WTC11 (cell line): ENCODE measurements around the gene AMER2. TPM values are rescaled to one million over a fixed set of nuclear protein-coding genes. Genes with fewer than 3 reads are reported as not detected.

Source experiments
- ATAC-seq: fragments of 200-7000 bp; cut with Tn5 transposase; 2 replicates; pipeline ENCODE4 v1.10.0; 2021; ENCODE audit warnings: mild to moderate bottlenecking, moderate library complexity
- CTCF ChIA-PET: fragments of 300-600 bp; sonication (Branson Sonifier 250); formaldehyde crosslinking; loops from one replicate; lab custom pipeline; 2021; ENCODE audit warnings: antibody characterized with exemption; lab: Charles Lee
- POLR2A ChIA-PET: fragments of 350-600 bp; sonication (Branson Sonifier 250); formaldehyde crosslinking; loops from one replicate; lab custom pipeline; 2021; ENCODE audit warnings: antibody characterized with exemption; lab: Charles Lee
- DNase-seq: peaks from one replicate; pipeline ENCODE4 v3.0.0; 2021; ENCODE audit warnings: low spot score
- H3K27ac Mint-ChIP-seq: 2 replicates; pipeline ENCODE4 v1.8.0; 2021; ENCODE audit warnings: mixed read lengths
- H3K27me3 Mint-ChIP-seq: 2 replicates; pipeline ENCODE4 v1.8.0; 2021; ENCODE audit warnings: low read depth, mild to moderate bottlenecking, moderate library complexity, mixed read lengths
- H3K36me3 Mint-ChIP-seq: 2 replicates; pipeline ENCODE4 v1.8.0; 2021; ENCODE audit warnings: mixed read lengths
- H3K4me1 Mint-ChIP-seq: 2 replicates; pipeline ENCODE4 v1.8.0; 2022; ENCODE audit warnings: mixed read lengths
- H3K4me3 Mint-ChIP-seq: 2 replicates; pipeline ENCODE4 v1.8.0; 2021; ENCODE audit warnings: mild to moderate bottlenecking, moderate library complexity, mixed read lengths
- H3K9me3 Mint-ChIP-seq: 2 replicates; pipeline ENCODE4 v1.8.0; 2021; ENCODE audit warnings: mixed read lengths
- ATF3 ChIP-seq: sonication (generic); formaldehyde crosslinking; conservative IDR thresholded peaks from 2 replicates; pipeline ENCODE4 v1.8.1; 2022; ENCODE audit warnings: mild to moderate bottlenecking, missing genetic modification reagents
- ATF6 ChIP-seq: sonication (generic); formaldehyde crosslinking; IDR thresholded peaks from 2 replicates; pipeline ENCODE4 v1.8.1; 2023; ENCODE audit warnings: mild to moderate bottlenecking, missing genetic modification reagents
- ESRRA ChIP-seq: sonication (generic); formaldehyde crosslinking; IDR thresholded peaks from 2 replicates; pipeline ENCODE4 v1.8.1; 2022; ENCODE audit warnings: mild to moderate bottlenecking, missing genetic modification reagents, borderline replicate concordance
- GABPB1 ChIP-seq: sonication (generic); formaldehyde crosslinking; IDR thresholded peaks from 2 replicates; pipeline ENCODE4 v1.8.1; 2023; ENCODE audit warnings: mild to moderate bottlenecking, missing genetic modification reagents
- GTF2I ChIP-seq: fragments of 250-450 bp; sonication (Bioruptor Pico); conservative IDR thresholded peaks from 2 replicates; pipeline ENCODE4 v1.4.0; 2021; ENCODE audit warnings: mild to moderate bottlenecking
- HMGA2 ChIP-seq: fragments of 250-450 bp; sonication (Bioruptor Pico); IDR thresholded peaks from 2 replicates; pipeline ENCODE4 v1.4.0; 2021; ENCODE audit warnings: mild to moderate bottlenecking, moderate library complexity
- JAZF1 ChIP-seq: fragments of 250-450 bp; sonication (Bioruptor Pico); IDR thresholded peaks from 2 replicates; pipeline ENCODE4 v1.9.0; 2021; ENCODE audit warnings: moderate library complexity, mild to moderate bottlenecking, inconsistent platforms
- JUN ChIP-seq: sonication (generic); formaldehyde crosslinking; IDR thresholded peaks from 2 replicates; pipeline ENCODE4 v1.8.0; 2023; ENCODE audit warnings: mild to moderate bottlenecking, missing genetic modification reagents
- NFYB ChIP-seq: sonication (generic); formaldehyde crosslinking; conservative IDR thresholded peaks from 2 replicates; pipeline ENCODE4 v1.8.0; 2022; ENCODE audit warnings: low read depth, missing genetic modification reagents
- TEAD4 ChIP-seq: sonication (generic); formaldehyde crosslinking; IDR thresholded peaks from 2 replicates; pipeline ENCODE4 v1.8.0; 2022; ENCODE audit warnings: mild to moderate bottlenecking, missing genetic modification reagents
- ZNF281 ChIP-seq: sonication (generic); formaldehyde crosslinking; IDR thresholded peaks from 2 replicates; pipeline ENCODE4 v1.8.0; 2023; ENCODE audit warnings: mild to moderate bottlenecking, missing genetic modification reagents
- ZNF416 ChIP-seq: fragments of 250-450 bp; sonication (Bioruptor Pico); IDR thresholded peaks from 2 replicates; pipeline ENCODE4 v1.9.0; 2021; ENCODE audit warnings: mild to moderate bottlenecking, inconsistent platforms
- ZNF423 ChIP-seq: fragments of 250-450 bp; sonication (Bioruptor Pico); IDR thresholded peaks from 2 replicates; pipeline ENCODE4 v2.1.2; 2022; ENCODE audit warnings: mild to moderate bottlenecking, moderate library complexity
- total RNA-seq: library from RNA; stranded (reverse); gene quantifications from 3 replicates; pipeline ENCODE4 v1.2.3, GENCODE V29; 2021
- TF ChIP-seq, protein P1 (sequence below): fragments of 250-450 bp; sonication (Bioruptor Pico); IDR thresholded peaks from 2 replicates; pipeline ENCODE4 v1.9.0; 2021; ENCODE audit warnings: mild to moderate bottlenecking, borderline replicate concordance
- TF ChIP-seq, protein P2 (sequence below): sonication (generic); formaldehyde crosslinking; IDR thresholded peaks from 2 replicates; pipeline ENCODE4 v1.8.0; 2022; ENCODE audit warnings: missing genetic modification reagents

The AMER2 gene
- total RNA-seq, 1 experiment from 2014 or later: 0.48 TPM

DNA sequence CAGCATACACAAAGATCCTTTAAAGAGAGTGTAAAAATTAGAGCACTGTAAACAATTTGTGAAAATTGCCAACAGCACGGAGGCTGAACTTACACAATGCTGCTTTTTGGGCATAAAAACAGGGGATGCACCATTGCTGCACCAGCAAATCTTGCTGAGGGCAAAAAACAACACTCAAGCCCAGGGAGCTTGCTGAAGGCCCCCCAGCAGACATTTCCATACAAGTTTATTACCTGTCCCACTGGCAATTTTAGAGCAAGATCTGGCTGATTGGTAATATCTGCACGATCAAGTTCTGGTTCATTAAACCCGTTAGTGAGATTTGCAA lies 34.3 kb downstream of the AMER2 start (continued):
- TF ChIP-seq, protein P1, sequence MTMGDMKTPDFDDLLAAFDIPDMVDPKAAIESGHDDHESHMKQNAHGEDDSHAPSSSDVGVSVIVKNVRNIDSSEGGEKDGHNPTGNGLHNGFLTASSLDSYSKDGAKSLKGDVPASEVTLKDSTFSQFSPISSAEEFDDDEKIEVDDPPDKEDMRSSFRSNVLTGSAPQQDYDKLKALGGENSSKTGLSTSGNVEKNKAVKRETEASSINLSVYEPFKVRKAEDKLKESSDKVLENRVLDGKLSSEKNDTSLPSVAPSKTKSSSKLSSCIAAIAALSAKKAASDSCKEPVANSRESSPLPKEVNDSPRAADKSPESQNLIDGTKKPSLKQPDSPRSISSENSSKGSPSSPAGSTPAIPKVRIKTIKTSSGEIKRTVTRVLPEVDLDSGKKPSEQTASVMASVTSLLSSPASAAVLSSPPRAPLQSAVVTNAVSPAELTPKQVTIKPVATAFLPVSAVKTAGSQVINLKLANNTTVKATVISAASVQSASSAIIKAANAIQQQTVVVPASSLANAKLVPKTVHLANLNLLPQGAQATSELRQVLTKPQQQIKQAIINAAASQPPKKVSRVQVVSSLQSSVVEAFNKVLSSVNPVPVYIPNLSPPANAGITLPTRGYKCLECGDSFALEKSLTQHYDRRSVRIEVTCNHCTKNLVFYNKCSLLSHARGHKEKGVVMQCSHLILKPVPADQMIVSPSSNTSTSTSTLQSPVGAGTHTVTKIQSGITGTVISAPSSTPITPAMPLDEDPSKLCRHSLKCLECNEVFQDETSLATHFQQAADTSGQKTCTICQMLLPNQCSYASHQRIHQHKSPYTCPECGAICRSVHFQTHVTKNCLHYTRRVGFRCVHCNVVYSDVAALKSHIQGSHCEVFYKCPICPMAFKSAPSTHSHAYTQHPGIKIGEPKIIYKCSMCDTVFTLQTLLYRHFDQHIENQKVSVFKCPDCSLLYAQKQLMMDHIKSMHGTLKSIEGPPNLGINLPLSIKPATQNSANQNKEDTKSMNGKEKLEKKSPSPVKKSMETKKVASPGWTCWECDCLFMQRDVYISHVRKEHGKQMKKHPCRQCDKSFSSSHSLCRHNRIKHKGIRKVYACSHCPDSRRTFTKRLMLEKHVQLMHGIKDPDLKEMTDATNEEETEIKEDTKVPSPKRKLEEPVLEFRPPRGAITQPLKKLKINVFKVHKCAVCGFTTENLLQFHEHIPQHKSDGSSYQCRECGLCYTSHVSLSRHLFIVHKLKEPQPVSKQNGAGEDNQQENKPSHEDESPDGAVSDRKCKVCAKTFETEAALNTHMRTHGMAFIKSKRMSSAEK (CRISPR knock-in tag): no peak
- TF ChIP-seq TEAD4 (CRISPR knock-in tag) (no peak), ATF6 (CRISPR knock-in tag) (no peak), GTF2I (no peak), ESRRA (no peak), GABPB1 (CRISPR knock-in tag) (no peak), ZNF416 (CRISPR knock-in tag) (no peak)
- TF ChIP-seq, protein P2, sequence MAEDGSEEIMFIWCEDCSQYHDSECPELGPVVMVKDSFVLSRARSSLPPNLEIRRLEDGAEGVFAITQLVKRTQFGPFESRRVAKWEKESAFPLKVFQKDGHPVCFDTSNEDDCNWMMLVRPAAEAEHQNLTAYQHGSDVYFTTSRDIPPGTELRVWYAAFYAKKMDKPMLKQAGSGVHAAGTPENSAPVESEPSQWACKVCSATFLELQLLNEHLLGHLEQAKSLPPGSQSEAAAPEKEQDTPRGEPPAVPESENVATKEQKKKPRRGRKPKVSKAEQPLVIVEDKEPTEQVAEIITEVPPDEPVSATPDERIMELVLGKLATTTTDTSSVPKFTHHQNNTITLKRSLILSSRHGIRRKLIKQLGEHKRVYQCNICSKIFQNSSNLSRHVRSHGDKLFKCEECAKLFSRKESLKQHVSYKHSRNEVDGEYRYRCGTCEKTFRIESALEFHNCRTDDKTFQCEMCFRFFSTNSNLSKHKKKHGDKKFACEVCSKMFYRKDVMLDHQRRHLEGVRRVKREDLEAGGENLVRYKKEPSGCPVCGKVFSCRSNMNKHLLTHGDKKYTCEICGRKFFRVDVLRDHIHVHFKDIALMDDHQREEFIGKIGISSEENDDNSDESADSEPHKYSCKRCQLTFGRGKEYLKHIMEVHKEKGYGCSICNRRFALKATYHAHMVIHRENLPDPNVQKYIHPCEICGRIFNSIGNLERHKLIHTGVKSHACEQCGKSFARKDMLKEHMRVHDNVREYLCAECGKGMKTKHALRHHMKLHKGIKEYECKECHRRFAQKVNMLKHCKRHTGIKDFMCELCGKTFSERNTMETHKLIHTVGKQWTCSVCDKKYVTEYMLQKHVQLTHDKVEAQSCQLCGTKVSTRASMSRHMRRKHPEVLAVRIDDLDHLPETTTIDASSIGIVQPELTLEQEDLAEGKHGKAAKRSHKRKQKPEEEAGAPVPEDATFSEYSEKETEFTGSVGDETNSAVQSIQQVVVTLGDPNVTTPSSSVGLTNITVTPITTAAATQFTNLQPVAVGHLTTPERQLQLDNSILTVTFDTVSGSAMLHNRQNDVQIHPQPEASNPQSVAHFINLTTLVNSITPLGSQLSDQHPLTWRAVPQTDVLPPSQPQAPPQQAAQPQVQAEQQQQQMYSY (CRISPR knock-in tag): no peak
- TF ChIP-seq, all 79 proteins: peak for 0

DNA sequence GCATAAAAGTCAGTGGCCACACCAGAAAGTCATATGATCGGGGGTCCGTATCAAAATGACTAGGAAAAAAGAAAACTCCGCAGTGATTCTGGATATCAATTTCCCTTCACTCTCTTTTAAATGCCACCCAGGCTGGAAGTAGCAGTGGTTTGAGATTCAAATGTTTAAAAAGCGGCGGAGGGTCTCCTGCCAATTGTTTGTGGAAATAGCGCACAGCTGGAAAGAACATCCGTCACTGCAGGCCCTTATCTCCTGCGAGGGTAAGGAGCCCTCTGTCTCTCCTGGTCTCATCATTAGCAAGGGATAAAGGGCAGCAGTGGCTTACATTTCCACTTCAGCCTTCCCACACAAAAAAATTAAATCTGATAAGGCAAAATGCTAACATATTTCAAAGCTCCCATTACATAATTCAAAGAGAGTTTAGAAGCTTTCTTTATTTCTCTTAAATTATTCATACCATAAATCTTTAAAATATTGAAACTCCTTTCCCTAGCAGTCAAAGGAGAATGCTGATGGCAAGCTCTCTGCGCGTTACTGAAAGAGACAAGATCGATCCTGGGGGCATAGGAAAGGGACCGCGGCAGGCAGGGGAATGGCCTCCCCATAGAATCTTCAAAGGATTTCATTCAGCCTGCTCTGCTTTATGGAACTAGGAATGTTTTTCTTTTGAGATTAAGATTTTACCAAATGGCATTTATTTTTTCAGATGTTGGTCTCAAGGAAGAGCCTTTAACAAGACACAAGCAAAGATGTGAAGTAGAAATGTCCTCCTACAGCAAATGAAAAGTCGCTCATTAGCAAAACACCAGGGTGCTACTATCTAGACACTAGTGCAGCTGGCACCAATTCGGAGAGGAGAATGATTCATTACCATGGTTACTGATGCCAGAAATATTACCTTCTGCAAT lies 35.0 kb downstream of the AMER2 start:
- peak; percentile 71 for ATAC-seq
- TF ChIP-seq ATF3 (no peak), HMGA2 (CRISPR knock-in tag) (no peak), ZNF423 (CRISPR knock-in tag) (peak; percentile 38; the same call in 1 of the 2 replicates), JAZF1 (CRISPR knock-in tag) (no peak), ZNF281 (no peak), JUN (CRISPR knock-in tag) (no peak), NFYB (CRISPR knock-in tag) (no peak)
- TF ChIP-seq, all 79 proteins: peak for 1
- Mint-ChIP-seq H3K27ac (peak overlapping the region; percentile 95), H3K36me3 (peaks cover 23% of the 10 kb centered on the region), H3K9me3 (peaks cover 30% of the 10 kb centered on the region), H3K4me1 (peaks cover 50% of the 10 kb centered on the region), H3K4me3 (peak overlapping the region; percentile 57), H3K27me3 (peaks cover 25% of the 10 kb centered on the region)
- POLR2A ChIA-PET: no interaction called here
- CTCF ChIA-PET: interaction anchor here (0.7 to 1.3 kb wide), 3 partner anchors 20 to 100 kb away, joined by 3 to 6 read pairs (median 3); no protein-coding TSS in a partner anchor
- DNase-seq: no peak
